Heart right ventricle (tissue), 16 donors: ENCODE results near the gene ERN2. TPM values are rescaled to one million over a fixed set of nuclear protein-coding genes. Genes with fewer than 3 reads are reported as not detected.
A peak's percentile ranks its signal among the peaks of the same experiment; 100 is the strongest.

Experiments used
- ATAC-seq, 8 donors: fragments of 200-7000 bp; cut with Tn5 transposase; one replicate each; pipeline ENCODE4 v1.9.1; 2020; ENCODE audit warnings: mild to moderate bottlenecking in 8 of 8, moderate library complexity in 8 of 8, moderate number of reproducible peaks in 1 of 8
- DNase-seq, 2 donors: peaks; one replicate each; pipeline ENCODE4 v3.0.0-alpha.2; 2020
- H3K27ac ChIP-seq, 10 donors: fragments of 200-600 bp; sonication (generic) in 2 of 10; one replicate each; pipeline versions ENCODE4 v1.5.0 to v1.8.0; 2020 to 2022; ENCODE audit warnings: mild to moderate bottlenecking in 3 of 10
- H3K27me3 ChIP-seq, 7 donors: fragments of 200-600 bp; one replicate each; pipeline ENCODE4 v1.8.0; 2021 to 2022; ENCODE audit warnings: mild to moderate bottlenecking in 2 of 7
- H3K36me3 ChIP-seq, 9 donors: fragments of 200-600 bp; sonication (generic) in 1 of 9; one replicate each; pipeline versions ENCODE4 v1.5.0 to v1.8.0; 2020 to 2022; ENCODE audit warnings: mild to moderate bottlenecking in 2 of 9
- H3K4me1 ChIP-seq, 9 donors: fragments of 200-600 bp; sonication (generic) in 1 of 9; one replicate each; pipeline versions ENCODE4 v1.5.0 to v1.8.0; 2020 to 2022; ENCODE audit warnings: mild to moderate bottlenecking in 4 of 9
- H3K4me3 ChIP-seq, 10 donors: fragments of 200-600 bp; sonication (generic) in 2 of 10; one replicate each; pipeline versions ENCODE4 v1.5.0 to v1.8.0; 2020 to 2022; ENCODE audit warnings: mild to moderate bottlenecking in 7 of 10, moderate library complexity in 2 of 10
- H3K9me3 ChIP-seq, 11 donors: fragments of 200-600 bp in 10 of 11; sonication (generic) in 2 of 11; one replicate each; pipeline versions ENCODE4 v1.5.0 to v1.8.0; 2013 to 2022; ENCODE audit warnings: mild to moderate bottlenecking in 2 of 11, control low read depth in 1 of 11, moderate library complexity in 1 of 11
- CTCF ChIP-seq, 9 donors: fragments of 200-600 bp; sonication (generic) in 2 of 9; IDR thresholded peaks; one replicate each; pipeline versions ENCODE4 v1.5.0 to v1.8.0; 2021 to 2022; ENCODE audit warnings: antibody characterized with exemption in 9 of 9, mild to moderate bottlenecking in 5 of 9, moderate library complexity in 1 of 9
- WGBS, 2 donors: extraction: QIAGEN DNeasy Blood & Tissue Kit; methylation state at CpG; one replicate each; pipeline ENCODE4 v1.1.7; 2013; ENCODE audit warnings: inconsistent platforms in 1 of 2; 5-methylcytosine and 5-hydroxymethylcytosine counted together
- intact Hi-C, 10 donors: fragments of 100-400 bp; cut with DNase I; formaldehyde crosslinking; loops; one replicate each; pipeline versions ENCODE4 v1.11.1 to v1.14.2; 2022
- polyA plus RNA-seq, 2 donors: library from polyadenylated mRNA; stranded (reverse); fragments of 200-250 nt; gene quantifications; one replicate each; pipeline ENCODE4 v1.2.3, GENCODE V29; 2013
- total RNA-seq, 10 donors: library from RNA; stranded (reverse); fragmentation: NEBNext Ultra II Directional in 3 of 10; extraction: Animal tissue kit (Norgen Biotek cat#: 25700) in 3 of 10; gene quantifications; one replicate each; pipeline versions ENCODE4 v1.2.1 to v1.2.4, GENCODE V29; 2021 to 2023
- donor health status: Arrhythmogenic right ventricular cardiomyopathy.
- donor health status: ischemic (EF 13 %, LVEDD 7.1; RV severe dilation, severe dysfunction).
- donor health status: healthy with polysubstance abuse.
- donor health status: DM: no; HTN: yes; CAD: no.
- donor health status: DM: no; HTN: no; CAD: no.
- donor health status: ischemic (EF 25% LVEDD 6.9; RV normal size, moderate dysfunction).
- donor health status: ischemic (EF 25% LVEDD 5.7; RV mildly dilated, moderate dysfunction).
- donor health status: healthy.
- donor health status: DM: yes; HTN: yes; CAD: no.
- donor health status: Ischemic cardiomyopathy.
- donor health status: ischemic (EF 35%, LVEDD 5.7; RV mildly dilated, moderate dysfunction).
- donor health status: nonischemic (EF 11% LVEDD 7.7; RV severe dilation, severe dysfunction).
- donor health status: DM: yes; HTN: yes; CAD: no.
- donor health status: PGD.
- donor health status: ischemic (EF 29% LVEDD 5.4; RV normal size, mild dysfunction).
- donor health status: nonischemic (EF 23%, LVEDD 6.1; RV moderate dilation, normal function).

The ERN2 gene
- total and polyA plus RNA-seq, 12 donors, result 0.32 to 0.34 TPM; not detected in 10

GRCh38 chr16:23694644-23695373, 18.2 kb downstream of the ERN2 start:
- no peak for TF ChIP-seq CTCF (IDR thresholded peaks at IDR 0.05)
- Histone ChIP-seq H3K4me3 (peak overlapping the region in 7 of 10 donors; percentile 14 to 42 (median 37)), H3K27ac (no peak overlapping the region), H3K4me1 (peaks cover 0 to 11% (median 6%) of the 10 kb centered on the region in 9 donors), H3K36me3 (peaks cover 0 to 19% (median 10%) of the 10 kb centered on the region in 9 donors), H3K9me3 (no peaks in the 10 kb centered on the region), H3K27me3 (peaks cover 0 to 4% (median 0%) of the 10 kb centered on the region in 7 donors)
- no peak for DNase-seq
- 9 to 13% methylated on average over 32 of the region's 32 CpGs for WGBS, 2 donors
- intact Hi-C loops, result no loop called here
- peak; percentile 26 to 69 (median 50) for ATAC-seq

GRCh38 chr16:23694265-23694643, 18.8 kb downstream of the ERN2 start:
- Histone ChIP-seq H3K27me3 (peaks cover 0 to 4% (median 0%) of the 10 kb centered on the region in 7 donors), H3K36me3 (peaks cover 0 to 25% (median 15%) of the 10 kb centered on the region in 9 donors), H3K27ac (no peak overlapping the region), H3K9me3 (no peaks in the 10 kb centered on the region), H3K4me3 (peak overlapping the region in 3 of 10 donors; percentile 36 to 42 (median 38)), H3K4me1 (peaks cover 0 to 11% (median 6%) of the 10 kb centered on the region in 9 donors)
- ATAC-seq, result no peak
- intact Hi-C loops, result no loop called here
- 95 to 97% methylated on average over 4 of the region's 4 CpGs for WGBS, 2 donors
- no peak for DNase-seq
- no peak for TF ChIP-seq CTCF (IDR thresholded peaks at IDR 0.05)

- intact Hi-C loops, result no loop called here
- Histone ChIP-seq H3K4me3 (no peak overlapping the region), H3K27me3 (no peaks in the 10 kb centered on the region), H3K4me1 (peaks cover 0 to 11% (median 6%) of the 10 kb centered on the region in 9 donors), H3K36me3 (peaks cover 0 to 44% (median 31%) of the 10 kb centered on the region in 9 donors), H3K27ac (no peak overlapping the region), H3K9me3 (no peaks in the 10 kb centered on the region)
- ATAC-seq (no peak), DNase-seq (no peak)
- 96 to 98% methylated on average over 6 of the region's 6 CpGs for WGBS, 2 donors
- TF ChIP-seq CTCF (IDR thresholded peaks at IDR 0.05), result no peak
These were observed 20.7 kb downstream of the ERN2 start for GRCh38 chr16:23692190-23692837.

- no peaks in the 10 kb centered on the region for H3K27me3 ChIP-seq
- peaks cover 0 to 11% (median 6%) of the 10 kb centered on the region in 9 donors for H3K4me1 ChIP-seq
- DNase-seq (no peak), ATAC-seq (no peak)
- H3K9me3 ChIP-seq, result no peaks in the 10 kb centered on the region
- H3K4me3 ChIP-seq, result no peak overlapping the region
- H3K36me3 ChIP-seq, result peaks cover 0 to 51% (median 31%) of the 10 kb centered on the region in 9 donors
- H3K27ac ChIP-seq, result no peak overlapping the region
- TF ChIP-seq CTCF (IDR thresholded peaks at IDR 0.05), result no peak
- 93 to 95% methylated on average over 10 of the region's 10 CpGs for whole genome bisulfite sequencing, 2 donors
- intact Hi-C loops, result no loop called here
These were observed 21.4 kb downstream of the ERN2 start for GRCh38 chr16:23691483-23692189.
